ENCODE measurements around the gene PCNX2.

The PCNX2 gene

GRCh38 chr1:232973652-232974611, 321.6 kb downstream of the PCNX2 start:
- Histone ChIP-seq H3K4me1 (ENCODE audit: insufficient read depth, poor library complexity, severe bottlenecking) (no peaks in the 10 kb centered on the region), H3K27ac (ENCODE audit: poor library complexity, severe bottlenecking) (no peak overlapping the region), H3K9me3 (ENCODE audit: severe bottlenecking) (no peaks in the 10 kb centered on the region), H3K4me3 (ENCODE audit: severe bottlenecking) (no peak overlapping the region), H3K27me3 (ENCODE audit: insufficient read depth, poor library complexity, severe bottlenecking) (no peaks in the 10 kb centered on the region), H3K36me3 (ENCODE audit: low read depth) (peaks cover 19% of the 10 kb centered on the region)
- no peak for TF ChIP-seq CTCF (IDR thresholded peaks at IDR 0.05; ENCODE audit: poor library complexity, severe bottlenecking)
- no peak for DNase-seq (ENCODE audit: low spot score)
- no peak for ATAC-seq (ENCODE audit: low read depth)

- H3K36me3 ChIP-seq (ENCODE audit: low read depth) = peaks cover 19% of the 10 kb centered on the region
- H3K27ac ChIP-seq (ENCODE audit: poor library complexity, severe bottlenecking) = no peak overlapping the region
- ATAC-seq (ENCODE audit: low read depth) (no peak), DNase-seq (ENCODE audit: low spot score) (no peak)
- TF ChIP-seq CTCF (IDR thresholded peaks at IDR 0.05; ENCODE audit: poor library complexity, severe bottlenecking) = no peak
- H3K4me1 ChIP-seq (ENCODE audit: insufficient read depth, poor library complexity, severe bottlenecking) = no peaks in the 10 kb centered on the region
- H3K4me3 ChIP-seq (ENCODE audit: severe bottlenecking) = no peak overlapping the region
- no peaks in the 10 kb centered on the region for H3K27me3 ChIP-seq (ENCODE audit: insufficient read depth, poor library complexity, severe bottlenecking)
- H3K9me3 ChIP-seq (ENCODE audit: severe bottlenecking) = no peaks in the 10 kb centered on the region
Observed at GRCh38 chr1:232970508-232970907, 325.0 kb downstream of the PCNX2 start.

- DNase-seq (ENCODE audit: low spot score) (no peak), ATAC-seq (ENCODE audit: low read depth) (no peak)
- no peak overlapping the region for H3K4me3 ChIP-seq (ENCODE audit: severe bottlenecking)
- H3K27me3 ChIP-seq (ENCODE audit: insufficient read depth, poor library complexity, severe bottlenecking) = no peaks in the 10 kb centered on the region
- no peak overlapping the region for H3K27ac ChIP-seq (ENCODE audit: poor library complexity, severe bottlenecking)
- no peak for TF ChIP-seq CTCF (IDR thresholded peaks at IDR 0.05; ENCODE audit: poor library complexity, severe bottlenecking)
- H3K4me1 ChIP-seq (ENCODE audit: insufficient read depth, poor library complexity, severe bottlenecking) = no peaks in the 10 kb centered on the region
- H3K36me3 ChIP-seq (ENCODE audit: low read depth) = peaks cover 18% of the 10 kb centered on the region
- no peaks in the 10 kb centered on the region for H3K9me3 ChIP-seq (ENCODE audit: severe bottlenecking)
Observed at GRCh38 chr1:232969799-232970198, 325.7 kb downstream of the PCNX2 start.

- ATAC-seq (ENCODE audit: low read depth) (no peak), DNase-seq (ENCODE audit: low spot score) (no peak)
- TF ChIP-seq CTCF (IDR thresholded peaks at IDR 0.05; ENCODE audit: poor library complexity, severe bottlenecking) = no peak
- Histone ChIP-seq H3K4me1 (ENCODE audit: insufficient read depth, poor library complexity, severe bottlenecking) (no peaks in the 10 kb centered on the region), H3K27me3 (ENCODE audit: insufficient read depth, poor library complexity, severe bottlenecking) (no peaks in the 10 kb centered on the region), H3K36me3 (ENCODE audit: low read depth) (peaks cover 18% of the 10 kb centered on the region), H3K27ac (ENCODE audit: poor library complexity, severe bottlenecking) (no peak overlapping the region), H3K9me3 (ENCODE audit: severe bottlenecking) (no peaks in the 10 kb centered on the region), H3K4me3 (ENCODE audit: severe bottlenecking) (no peak overlapping the region)
Observed at GRCh38 chr1:232968965-232969364, 326.6 kb downstream of the PCNX2 start.

GRCh38 chr1:232968391-232968790, 327.1 kb downstream of the PCNX2 start:
- no peak for TF ChIP-seq CTCF (IDR thresholded peaks at IDR 0.05; ENCODE audit: poor library complexity, severe bottlenecking)
- no peaks in the 10 kb centered on the region for H3K4me1 ChIP-seq (ENCODE audit: insufficient read depth, poor library complexity, severe bottlenecking)
- DNase-seq (ENCODE audit: low spot score) (no peak), ATAC-seq (ENCODE audit: low read depth) (no peak)
- H3K4me3 ChIP-seq (ENCODE audit: severe bottlenecking) = no peak overlapping the region
- H3K9me3 ChIP-seq (ENCODE audit: severe bottlenecking) = no peaks in the 10 kb centered on the region
- peaks cover 17% of the 10 kb centered on the region for H3K36me3 ChIP-seq (ENCODE audit: low read depth)
- H3K27me3 ChIP-seq (ENCODE audit: insufficient read depth, poor library complexity, severe bottlenecking) = no peaks in the 10 kb centered on the region
- no peak overlapping the region for H3K27ac ChIP-seq (ENCODE audit: poor library complexity, severe bottlenecking)

Measured in RWPE2 (cell line).